ENCODE data around the gene TOP2B.

Gene TOP2B

DNA sequence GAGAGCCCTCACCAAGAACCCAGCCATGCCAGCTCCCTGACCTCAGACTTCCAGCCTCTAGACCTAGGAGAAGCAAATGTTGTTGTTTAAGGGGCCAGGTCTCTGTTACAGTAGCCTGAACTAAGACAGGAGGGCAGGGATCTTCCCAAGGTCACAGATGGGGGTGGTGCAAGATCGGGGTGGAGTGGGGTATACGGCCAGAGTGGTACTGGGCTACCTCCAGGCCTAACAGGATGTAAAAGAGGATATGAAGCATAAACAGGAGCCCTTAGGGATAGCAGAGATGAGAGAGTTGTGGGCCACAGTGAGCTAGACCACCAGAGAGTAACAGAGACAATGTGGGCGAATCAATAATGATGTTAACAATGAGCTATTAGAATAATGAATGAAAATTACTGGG is 82.9 kb downstream of the TOP2B start:
- no peak overlapping the region for H3K4me3 ChIP-seq (ENCODE audit: low read depth, low read length)
- DNase-seq (ENCODE audit: low read depth), result no peak
- TF ChIP-seq, protein P1, sequence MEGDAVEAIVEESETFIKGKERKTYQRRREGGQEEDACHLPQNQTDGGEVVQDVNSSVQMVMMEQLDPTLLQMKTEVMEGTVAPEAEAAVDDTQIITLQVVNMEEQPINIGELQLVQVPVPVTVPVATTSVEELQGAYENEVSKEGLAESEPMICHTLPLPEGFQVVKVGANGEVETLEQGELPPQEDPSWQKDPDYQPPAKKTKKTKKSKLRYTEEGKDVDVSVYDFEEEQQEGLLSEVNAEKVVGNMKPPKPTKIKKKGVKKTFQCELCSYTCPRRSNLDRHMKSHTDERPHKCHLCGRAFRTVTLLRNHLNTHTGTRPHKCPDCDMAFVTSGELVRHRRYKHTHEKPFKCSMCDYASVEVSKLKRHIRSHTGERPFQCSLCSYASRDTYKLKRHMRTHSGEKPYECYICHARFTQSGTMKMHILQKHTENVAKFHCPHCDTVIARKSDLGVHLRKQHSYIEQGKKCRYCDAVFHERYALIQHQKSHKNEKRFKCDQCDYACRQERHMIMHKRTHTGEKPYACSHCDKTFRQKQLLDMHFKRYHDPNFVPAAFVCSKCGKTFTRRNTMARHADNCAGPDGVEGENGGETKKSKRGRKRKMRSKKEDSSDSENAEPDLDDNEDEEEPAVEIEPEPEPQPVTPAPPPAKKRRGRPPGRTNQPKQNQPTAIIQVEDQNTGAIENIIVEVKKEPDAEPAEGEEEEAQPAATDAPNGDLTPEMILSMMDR (IDR thresholded peaks at IDR 0.05; ENCODE audit: control insufficient read depth, extremely low read depth, insufficient read depth), result no peak

- H3K4me3 ChIP-seq (ENCODE audit: low read depth, low read length), result no peak overlapping the region
- DNase-seq (ENCODE audit: low read depth), result no peak
- TF ChIP-seq, protein P1 (IDR thresholded peaks at IDR 0.05; ENCODE audit: control insufficient read depth, extremely low read depth, insufficient read depth), result no peak
Measured at GRCh38 chr3:25581335-25581734, 83.4 kb downstream of the TOP2B start.

DNA sequence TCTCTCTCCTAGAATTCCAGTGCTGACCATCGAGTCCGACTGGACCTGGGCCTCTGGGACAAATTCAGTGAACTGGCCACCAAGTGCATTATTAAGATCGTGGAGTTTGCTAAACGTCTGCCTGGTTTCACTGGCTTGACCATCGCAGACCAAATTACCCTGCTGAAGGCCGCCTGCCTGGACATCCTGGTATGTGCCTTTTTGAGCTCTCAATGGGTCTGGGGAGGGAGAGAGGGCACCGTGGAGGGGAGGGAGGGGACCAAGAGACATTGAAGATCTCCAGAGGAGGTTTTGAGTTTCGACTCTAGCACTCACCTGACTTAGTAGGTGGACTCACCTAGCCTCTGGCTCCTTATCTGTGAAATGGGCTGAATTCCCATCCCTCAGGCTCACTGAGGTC is 84.2 kb downstream of the TOP2B start:
- H3K4me3 ChIP-seq (ENCODE audit: low read depth, low read length), result no peak overlapping the region
- no peak for DNase-seq (ENCODE audit: low read depth)
- TF ChIP-seq, protein P1 (IDR thresholded peaks at IDR 0.05; ENCODE audit: control insufficient read depth, extremely low read depth, insufficient read depth), result no peak

DNA sequence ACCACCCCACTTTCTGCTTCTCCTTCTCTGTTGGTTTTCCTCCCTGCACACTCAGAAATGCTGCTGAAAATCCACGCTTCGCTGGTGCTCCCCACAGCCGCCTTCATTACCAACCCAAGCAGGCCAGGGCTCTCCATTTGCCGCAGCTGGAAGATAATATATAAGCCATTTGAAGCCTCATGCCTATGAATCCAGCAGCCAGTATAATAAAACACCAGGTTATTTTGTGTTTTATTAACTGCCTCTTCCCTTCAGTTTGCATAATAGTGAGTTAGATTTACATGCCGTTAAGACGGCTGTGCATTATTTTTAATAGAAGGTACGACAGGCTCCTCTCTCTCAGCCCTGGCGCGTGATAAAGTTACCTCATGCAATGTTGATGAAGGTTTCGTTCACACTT is 86.6 kb downstream of the TOP2B start:
- DNase-seq (ENCODE audit: low read depth), result no peak
- TF ChIP-seq, protein P1 (IDR thresholded peaks at IDR 0.05; ENCODE audit: control insufficient read depth, extremely low read depth, insufficient read depth), result no peak
- no peak overlapping the region for H3K4me3 ChIP-seq (ENCODE audit: low read depth, low read length)

GRCh38 chr3:25576831-25577454 is 87.8 kb downstream of the TOP2B start:
- H3K4me3 ChIP-seq (ENCODE audit: low read depth, low read length), result no peak overlapping the region
- TF ChIP-seq, protein P1 (IDR thresholded peaks at IDR 0.05; ENCODE audit: control insufficient read depth, extremely low read depth, insufficient read depth), result no peak
- no peak for DNase-seq (ENCODE audit: low read depth)

DNA sequence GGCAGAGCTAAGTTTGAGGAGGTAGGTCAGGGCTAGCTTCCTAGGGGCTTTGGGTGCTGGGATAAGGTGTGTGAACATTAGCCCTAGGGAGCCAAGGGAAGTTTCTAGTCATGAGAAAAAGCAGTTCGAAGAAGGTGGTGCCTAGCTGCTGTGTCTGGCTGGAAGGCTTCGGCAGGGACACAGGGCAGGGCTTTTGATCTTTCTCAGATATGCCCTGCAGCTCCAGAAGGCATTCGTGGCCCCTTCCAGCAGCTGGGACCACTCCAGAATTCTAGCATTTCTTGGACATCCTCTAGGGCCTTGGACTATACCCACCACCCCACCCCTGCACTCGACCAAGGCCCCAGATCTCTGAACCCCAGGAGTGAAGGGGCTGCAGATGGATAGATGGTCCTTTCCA is 88.6 kb downstream of the TOP2B start:
- TF ChIP-seq, protein P1 (IDR thresholded peaks at IDR 0.05; ENCODE audit: control insufficient read depth, extremely low read depth, insufficient read depth), result no peak
- DNase-seq (ENCODE audit: low read depth), result no peak
- H3K4me3 ChIP-seq (ENCODE audit: low read depth, low read length), result no peak overlapping the region

DNA sequence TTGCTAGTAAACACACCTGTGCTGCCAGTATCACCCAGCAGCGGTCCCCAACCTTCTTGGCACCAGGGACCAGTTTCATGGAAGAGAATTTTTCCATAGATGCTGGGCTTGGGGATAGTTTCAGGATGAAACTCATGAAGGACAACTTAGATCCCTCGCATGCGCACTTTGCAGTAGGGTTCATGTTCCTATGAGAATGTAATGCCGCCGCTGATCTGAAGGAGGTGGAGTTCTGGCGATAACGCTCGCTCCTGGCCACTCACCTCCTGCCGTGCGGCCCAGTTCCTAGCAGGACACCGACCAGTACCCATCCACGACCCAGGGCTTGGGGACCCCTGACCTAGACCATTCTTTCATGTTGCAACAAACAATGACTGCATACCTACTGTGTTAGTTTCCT is 89.7 kb downstream of the TOP2B start:
- H3K4me3 ChIP-seq (ENCODE audit: low read depth, low read length), result no peak overlapping the region
- no peak for DNase-seq (ENCODE audit: low read depth)
- TF ChIP-seq, protein P1 (IDR thresholded peaks at IDR 0.05; ENCODE audit: control insufficient read depth, extremely low read depth, insufficient read depth), result no peak
